HG03139 (cell line): ENCODE data around the gene PSMA8.
A peak's percentile ranks its signal among the peaks of the same experiment; 100 is the strongest.
"Not testable (repeated sequence)": the region's sequence is repeated elsewhere in the genome, so short reads cannot be mapped to it uniquely, and the experiment has no call there.

Experiments used
- ATAC-seq: cut with Tn5 transposase; IDR thresholded peaks from one replicate; pipeline ENCODE4 v1.9.1; 2021; ENCODE audit not compliant: unreplicated experiment

The PSMA8 gene

DNA sequence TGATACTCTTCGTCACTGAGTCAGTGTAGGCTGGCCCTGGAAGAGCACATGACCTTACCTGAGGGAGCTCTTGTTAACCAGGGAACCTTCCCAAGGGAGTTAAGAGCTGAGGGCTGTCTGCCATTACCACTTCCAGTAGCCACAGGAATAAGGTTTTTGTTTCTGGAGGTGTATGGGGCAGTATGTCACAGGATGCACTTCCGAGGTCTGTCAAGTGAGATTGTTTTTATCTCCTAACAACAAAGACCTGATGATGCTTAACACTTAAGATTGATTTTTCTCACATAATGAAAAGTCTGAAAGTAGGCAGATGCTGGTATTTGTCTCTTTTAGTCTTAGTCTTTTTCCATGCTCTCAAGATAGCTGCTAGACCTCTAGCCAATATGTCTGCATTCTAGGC lies 41.8 kb downstream of the PSMA8 start:
- ATAC-seq = no peak

DNA sequence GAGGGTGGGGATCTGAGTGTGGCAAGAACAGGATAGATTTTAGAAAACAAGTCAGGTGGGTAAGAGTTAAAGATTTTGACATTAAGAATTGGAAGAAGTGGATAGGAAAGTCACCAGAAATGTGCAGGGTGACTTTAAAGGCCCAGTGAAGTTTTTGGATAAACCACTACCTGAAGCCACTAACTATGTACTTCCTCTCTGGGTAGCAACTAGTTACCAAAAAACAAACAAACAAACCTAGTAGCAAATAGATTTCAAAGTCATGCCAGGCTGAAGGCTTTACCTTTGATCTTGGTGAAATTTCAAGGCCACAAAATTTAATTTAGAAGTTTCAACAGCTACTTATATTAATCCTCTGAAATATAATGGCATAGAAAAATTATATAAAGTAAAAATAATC lies 42.5 kb downstream of the PSMA8 start:
- ATAC-seq = no peak

DNA sequence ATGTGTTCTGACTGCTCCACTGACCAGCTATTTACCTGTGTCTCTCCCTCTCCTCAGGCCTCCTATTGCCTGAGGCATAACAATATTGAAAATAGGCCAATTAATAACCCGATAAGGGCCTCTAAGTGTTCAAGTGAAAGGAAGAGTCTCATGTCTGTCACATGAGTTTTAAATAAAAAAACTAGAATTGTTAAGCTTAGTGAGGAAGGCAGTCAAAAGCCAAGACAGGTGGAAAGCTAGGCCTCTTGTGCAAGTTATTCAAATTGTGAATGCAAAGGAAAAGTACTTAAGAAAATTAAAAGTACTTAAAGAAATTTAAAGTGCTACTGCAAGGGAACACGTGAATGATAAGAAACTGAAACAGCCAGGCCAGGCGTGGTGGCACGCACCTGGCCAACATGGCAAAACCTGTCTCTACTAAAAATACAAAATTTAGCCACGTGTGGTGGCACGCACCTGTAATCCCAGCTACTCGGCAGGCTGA lies 47.7 kb downstream of the PSMA8 start:
- no peak for ATAC-seq

DNA sequence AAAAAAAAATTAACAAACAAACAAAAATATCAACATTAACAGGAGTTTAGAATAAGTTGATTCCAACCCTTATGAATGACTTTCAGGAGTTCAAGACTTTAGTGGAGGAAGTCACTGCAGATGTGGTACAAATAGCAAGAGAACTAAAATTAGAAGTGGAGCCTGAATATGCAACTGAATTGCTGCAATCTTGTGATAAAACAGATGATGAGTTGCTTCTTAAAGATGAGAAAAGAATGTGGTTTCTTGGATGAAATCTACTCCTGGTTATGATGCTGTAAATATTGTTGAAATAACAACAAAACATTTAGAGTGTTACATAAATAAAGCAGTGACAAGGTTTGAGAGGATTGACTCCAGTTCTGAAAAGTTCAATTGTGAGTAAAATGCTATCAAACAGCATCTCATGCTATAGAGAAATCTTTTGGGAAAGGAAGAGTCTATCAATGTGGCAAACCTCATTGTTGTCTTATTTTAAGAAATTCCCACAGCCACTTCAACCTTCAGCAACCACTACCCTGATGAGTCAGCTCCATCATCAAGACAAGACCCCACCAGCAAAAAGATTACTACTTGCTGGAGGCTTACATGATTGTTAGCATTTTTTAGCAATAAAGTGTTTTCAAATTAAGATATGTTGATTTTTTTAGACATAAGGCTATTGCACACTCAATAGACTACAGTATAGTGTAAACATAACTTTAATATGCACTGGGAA lies 49.9 kb downstream of the PSMA8 start:
- no peak for ATAC-seq

DNA sequence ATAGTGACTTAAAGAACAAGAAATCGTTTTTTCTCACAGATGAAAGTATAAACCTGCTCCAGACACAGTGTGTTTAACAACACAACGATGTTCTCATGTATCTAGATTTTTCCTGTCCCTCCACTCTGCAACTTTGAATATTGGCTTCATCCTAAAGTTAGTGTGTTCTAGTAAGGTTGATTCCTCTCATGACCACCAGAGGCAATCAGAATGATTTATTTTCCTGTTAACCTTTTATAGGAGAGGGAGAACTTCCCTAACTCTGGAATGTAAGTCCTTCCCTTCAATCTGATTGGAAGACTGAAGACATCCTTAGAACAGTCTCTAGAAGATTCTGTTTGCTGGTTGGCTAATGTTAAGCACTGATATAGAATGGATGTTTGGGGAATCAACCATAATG lies 51.6 kb downstream of the PSMA8 start:
- ATAC-seq = no peak

DNA sequence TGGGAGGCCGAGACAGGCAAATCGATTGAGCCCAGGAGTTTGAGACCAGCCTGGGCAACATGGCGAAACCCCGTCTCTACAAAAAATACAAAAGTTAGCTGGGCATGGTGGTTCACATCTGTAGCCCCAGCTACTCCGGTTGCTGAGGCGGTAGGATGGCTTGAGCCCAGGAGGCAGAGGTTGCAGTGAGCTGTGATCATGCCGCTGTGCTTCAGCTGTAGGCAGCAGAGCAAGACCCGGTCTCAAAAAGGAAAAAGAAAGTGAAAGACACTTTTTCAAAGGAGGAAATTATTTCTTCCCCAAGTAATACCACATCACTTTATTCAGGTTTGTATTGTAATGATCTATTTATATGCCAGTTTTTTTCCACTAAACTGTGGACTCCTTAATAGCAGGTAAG lies 56.8 kb downstream of the PSMA8 start:
- ATAC-seq = peak; percentile 86

DNA sequence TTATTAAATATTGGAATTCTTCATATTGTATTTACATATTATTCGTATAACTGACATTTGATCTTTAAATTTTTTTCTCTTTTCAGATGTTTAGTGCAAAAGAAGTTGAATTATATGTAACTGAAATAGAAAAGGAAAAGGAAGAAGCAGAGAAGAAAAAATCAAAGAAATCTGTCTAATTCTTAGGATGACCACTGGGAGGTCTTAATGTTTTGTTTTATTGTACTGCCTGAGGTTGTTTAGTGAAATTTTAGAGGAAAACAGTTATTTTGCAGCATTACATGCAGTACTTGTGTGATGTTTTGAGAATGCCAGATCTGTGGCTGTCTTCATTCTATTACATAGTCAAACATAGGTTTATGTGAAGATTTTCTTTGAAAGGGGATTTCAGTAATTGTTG lies 58.6 kb downstream of the PSMA8 start:
- no peak for ATAC-seq

DNA sequence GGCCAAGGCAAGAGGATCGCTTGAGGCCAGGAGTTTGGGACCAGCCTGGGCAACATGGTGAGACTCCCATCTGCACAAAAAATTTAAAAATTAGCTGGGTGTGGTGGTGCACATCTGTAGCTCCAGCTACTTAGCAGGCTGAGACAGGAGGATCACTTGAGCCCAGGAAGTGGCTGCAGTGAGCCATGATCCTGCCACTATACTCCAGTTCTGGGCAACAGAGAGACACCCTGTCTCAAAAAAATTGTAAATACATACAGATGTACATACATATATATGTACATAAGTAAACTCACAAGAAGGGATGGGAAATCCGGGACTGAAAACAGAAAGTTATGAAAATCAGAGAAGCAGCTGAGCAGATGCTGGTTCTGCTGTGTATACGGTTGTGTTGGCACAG lies 62.9 kb downstream of the PSMA8 start:
- ATAC-seq = no peak

DNA sequence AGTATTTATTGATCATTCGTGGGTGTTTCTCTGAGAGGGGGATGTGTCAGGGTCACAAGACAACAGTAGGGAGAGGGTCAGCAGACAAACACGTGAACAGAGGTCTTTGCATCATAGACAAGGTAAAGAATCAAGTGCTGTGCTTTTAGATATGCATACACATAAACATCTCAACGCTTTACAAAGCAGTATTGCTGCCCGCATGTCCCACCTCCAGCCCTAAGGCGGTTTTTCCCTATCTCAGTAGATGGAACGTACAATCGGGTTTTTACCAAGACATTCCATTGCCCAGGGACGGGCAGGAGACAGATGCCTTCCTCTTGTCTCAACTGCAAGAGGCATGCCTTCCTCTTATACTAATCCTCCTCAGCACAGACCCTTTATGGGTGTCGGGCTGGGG lies 68.3 kb downstream of the PSMA8 start:
- not testable (repeated sequence) for ATAC-seq

DNA sequence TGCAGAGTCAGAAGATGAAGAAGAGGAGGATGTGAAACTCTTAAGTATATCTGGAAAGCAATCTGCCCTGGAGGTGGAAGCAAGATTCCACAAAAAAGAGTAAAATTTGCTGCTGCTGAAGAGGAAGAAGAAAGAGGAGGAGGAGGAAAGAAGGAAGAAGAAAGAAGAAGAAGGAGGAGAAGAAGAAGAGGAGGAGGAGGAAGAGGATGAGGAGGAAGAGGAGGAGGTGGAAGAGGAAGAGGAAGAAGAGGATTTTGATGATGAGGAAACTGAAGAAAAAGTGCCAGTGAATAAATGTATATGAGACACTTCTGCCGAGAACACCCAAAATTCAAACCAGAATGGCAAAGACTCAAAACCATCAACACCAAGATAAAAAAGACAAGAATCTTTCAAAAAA lies 71.6 kb downstream of the PSMA8 start:
- ATAC-seq = no peak

DNA sequence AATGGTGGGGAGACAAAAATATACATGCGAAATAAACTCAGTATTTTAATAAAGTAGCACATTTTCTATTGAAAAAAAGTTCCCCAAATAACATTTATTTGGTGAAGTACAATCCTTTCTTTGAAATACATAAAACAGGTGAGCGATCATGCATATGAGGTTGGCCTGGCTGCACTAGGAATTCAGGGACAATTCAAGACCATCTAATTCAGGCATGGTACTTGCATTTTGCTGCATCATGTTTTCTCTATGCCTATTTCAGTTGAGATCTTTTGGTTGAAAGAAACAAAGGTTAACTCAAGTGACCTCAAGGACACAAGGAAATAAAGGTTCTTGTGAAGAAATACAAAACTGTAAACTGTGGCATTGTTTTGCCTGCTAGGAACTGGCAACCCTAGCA lies 72.8 kb downstream of the PSMA8 start:
- ATAC-seq = no peak

DNA sequence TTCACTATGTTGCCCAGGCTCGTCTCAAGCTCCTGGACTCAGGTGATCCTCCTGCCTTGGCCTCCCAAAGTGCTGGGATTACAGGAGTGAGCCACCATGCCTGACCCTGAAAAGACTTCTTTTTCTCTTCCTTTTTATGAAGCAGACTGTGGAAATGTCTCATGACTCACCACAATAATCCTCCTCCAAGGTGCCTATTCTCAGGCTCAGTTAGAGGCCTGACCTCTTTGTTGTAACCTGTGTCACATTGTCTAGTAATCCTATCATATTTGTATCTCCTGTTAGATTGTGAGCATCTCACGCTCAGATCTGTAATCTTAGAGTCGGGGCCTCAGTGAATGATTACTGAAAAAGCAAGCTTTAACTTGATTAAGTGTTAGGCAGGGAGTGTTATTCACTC lies 74.3 kb downstream of the PSMA8 start:
- ATAC-seq = no peak

DNA sequence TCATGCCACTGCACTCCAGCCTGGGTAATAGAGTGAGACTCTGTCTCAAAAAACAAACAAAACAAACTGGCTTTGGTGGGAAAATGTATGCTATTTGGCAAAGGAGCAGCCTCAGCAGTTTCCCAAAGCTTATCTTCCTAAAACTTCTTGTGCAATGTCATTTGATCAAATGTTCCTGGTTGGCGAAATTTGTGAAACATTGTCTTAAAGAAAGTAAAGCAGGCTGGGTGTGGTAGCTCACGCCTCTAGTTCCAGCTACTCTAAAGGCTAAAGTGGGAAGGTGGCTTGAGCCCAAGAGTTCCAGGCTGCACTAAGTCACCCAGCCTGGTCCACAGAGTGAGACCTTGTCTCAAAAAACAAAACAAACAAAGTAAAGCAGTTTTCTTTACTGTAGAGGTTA lies 75.3 kb downstream of the PSMA8 start:
- no peak for ATAC-seq

DNA sequence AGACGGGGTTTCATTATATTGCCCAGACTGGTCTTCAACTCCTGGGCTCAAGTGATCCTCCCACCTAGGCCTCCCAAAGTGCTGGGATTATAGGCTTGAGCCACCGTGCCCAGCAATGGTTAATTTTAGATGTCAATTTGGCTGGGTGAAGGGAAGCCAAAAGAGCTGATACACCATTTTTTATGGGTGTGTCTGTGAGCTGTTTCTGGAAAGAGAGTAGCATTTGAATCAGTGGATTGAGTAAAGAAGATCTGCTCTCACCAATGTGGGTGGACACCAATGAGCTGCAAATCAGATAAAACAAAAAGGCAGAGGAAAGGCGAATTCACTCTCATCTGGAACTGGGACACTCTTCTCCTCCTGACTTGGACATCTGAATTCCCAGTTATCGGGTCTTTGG lies 76.5 kb downstream of the PSMA8 start:
- ATAC-seq = no peak

DNA sequence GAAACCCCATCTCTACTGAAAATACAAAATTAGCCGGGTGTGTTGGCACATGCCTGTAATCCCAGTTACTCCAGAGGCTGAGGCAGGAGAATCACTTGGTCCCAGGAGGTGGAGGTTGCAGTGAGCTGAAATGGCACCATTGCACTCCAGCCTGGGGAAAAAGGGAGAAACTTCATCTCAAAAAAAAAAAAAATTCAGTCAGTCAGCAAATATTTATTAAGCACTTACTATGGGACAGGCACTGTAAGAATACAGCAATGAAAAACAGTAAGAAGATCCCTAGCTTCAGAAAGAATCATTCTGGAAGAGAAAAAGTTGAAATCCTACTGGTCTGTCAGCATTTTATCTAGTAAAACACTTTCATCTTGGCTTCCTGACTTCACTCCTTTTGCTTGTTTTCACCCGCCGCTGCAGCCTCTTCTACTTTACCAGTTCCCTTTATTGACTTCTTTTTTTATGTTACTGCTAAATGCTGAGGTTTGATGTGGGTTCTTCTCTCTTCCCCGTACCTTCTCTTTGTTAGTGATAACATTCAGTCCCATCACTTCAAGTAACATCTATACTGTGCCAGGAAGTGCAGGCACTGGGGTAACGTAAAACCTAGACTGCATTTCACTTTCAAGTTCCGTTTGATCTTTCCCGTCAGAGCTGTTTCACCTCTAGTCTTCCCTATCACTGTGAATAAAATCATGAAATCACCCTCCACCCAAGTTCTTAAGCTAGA lies 81.7 kb downstream of the PSMA8 start:
- ATAC-seq = peak; percentile 85

DNA sequence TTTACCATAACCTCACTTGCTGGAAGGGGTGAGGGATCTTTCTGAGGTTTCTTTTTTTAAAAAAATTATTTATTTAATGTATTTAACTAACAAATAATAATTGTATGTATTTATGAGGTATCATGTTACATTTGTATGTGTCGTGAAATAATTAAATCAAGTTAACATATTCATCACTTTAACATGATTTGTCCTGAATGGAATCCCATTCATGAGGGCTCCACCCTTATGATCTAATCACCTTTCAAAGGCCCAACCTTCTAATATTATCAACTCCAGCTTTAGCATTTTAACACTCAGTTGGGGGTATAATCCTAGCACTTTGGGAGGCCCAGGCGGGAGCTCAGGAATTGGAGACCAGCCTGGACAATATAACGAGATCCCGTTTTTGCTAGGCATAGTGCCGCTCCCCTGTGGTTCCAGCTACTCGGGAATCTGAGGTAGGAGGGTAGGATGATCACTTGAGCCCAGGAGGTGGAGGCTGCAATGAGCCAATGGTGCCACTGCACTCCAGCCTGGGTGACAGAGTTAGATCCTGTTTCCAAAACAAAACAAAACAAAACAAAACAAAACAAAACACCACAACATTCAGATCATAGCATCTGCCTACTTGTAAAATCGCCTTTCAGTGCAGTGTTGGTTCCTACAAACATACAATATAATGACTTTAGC lies 91.5 kb downstream of the PSMA8 start:
- ATAC-seq = no peak

DNA sequence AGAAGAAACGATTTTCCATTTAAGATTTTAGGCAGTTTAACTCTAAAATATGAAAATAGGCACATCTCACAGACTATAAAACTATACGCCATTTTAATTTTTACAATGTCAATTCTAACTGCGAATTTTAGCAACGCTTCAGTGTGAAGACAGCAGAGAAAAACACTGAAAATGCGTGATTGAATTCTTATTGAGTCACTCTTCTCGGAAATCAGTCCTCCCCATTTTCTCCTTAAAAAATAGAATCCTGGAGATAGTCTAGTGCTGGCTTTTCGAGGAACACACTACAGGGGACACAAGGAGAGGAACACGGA lies 92.2 kb downstream of the PSMA8 start:
- no peak for ATAC-seq

DNA sequence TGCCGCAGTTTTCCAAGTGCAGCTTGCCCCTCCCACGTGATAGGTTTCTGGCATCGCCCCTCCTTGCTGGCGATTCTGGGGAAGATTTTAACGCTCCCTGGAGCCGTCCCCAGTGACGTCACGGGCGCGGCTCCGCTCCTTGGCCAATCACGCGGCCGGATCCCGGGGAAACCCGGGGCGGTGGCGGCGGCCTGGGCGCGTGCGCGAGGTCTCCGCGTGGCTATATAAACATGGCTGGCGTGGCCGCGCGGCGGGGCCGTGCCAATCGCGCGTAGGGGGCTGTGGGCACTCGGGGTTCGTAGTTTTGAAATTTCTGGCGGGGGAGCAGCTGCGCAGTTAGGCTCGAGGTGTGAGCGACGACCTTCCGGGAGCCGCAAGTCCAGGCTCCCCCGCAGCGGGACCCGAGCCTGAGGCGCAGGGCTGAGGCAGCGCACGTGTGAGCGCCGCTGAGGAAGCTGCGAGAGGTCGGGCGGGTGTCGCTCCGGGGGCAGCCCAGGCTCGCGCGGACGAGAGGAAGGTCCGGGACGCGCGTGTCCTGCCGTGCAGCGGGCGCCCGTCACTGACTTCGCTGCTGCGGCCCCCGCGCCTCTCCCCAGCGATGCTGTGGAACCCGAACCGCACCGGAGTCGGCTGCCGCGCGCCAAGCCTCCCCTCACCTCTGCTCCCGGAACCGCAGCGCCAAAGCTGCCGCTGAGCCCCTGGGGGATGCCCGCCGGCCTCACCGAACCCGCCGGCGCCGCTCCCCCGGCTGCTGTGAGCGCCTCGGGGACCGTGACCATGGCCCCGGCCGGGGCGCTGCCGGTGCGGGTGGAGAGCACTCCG lies 92.8 kb downstream of the PSMA8 start, which contains the start of gene TAF4B:
TAF4B (plus strand) TSS at position 217 of the 822 bp plus-strand sequence; CDS start at position 706, 489 bp downstream.
- ATAC-seq = peak; percentile 89

DNA sequence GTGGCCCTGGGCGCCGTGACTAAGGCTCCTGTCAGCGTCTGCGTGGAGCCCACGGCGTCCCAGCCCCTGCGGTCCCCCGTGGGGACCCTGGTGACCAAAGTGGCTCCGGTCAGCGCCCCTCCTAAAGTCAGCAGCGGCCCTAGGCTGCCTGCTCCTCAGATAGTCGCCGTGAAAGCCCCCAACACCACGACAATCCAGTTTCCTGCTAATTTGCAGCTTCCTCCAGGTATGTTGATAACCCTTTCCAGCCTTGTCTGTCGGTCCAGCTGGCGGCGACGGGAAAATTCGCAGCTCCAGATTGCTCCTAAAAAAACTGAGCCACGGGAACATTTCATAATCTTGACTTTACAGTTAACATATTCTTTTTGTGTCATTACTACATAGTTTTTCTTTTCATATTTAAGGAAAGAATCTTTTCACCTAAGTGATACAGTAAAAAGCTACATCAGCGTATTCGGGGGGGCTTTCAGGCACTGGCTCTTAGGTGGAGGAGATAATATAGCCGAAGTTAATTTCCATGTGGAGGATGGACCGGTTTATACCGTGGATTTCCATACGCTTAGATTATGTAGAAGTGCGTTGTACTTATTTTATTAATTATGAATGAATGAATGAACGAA lies 93.5 kb downstream of the PSMA8 start:
- no peak for ATAC-seq

DNA sequence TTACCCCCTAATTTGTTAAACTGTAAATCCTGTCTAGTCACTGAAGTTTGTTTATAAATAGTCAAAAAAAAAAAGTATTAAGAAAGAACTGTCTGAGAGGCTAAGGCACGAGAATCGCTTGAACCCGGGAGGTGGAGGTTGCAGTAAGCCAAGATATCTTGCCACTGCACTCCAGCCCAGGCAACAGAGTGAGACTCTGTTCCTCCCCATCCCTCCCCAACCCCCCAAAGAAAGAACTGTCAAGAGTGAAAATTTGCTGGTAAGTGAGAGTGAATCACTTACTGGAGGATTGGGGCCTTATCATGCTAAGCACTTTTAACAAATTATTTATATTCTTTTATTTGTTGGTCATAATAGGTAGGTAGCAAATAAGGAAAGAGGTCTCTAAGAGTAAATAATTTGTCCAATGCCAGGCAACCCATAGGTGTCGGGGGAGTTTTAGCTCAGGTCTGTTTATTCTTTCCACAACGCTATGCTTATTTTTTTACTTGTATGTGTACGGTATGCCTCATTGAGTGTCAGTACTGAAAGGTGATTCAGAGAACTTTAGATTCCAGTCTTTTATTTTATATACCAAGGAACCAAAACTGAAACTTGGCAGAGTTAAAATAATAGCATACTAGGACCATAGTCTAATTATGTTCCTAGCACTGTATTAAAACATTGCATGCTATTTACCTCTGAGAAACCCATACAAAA lies 95.0 kb downstream of the PSMA8 start:
- ATAC-seq = no peak
